ENCODE results near the gene UBE2L6. TPM values are rescaled to one million over a fixed set of nuclear protein-coding genes. Genes with fewer than 3 reads are reported as not detected.

The UBE2L6 gene
- polyA plus RNA-seq, 2 of the 4 experiments (the other 2 are of a cell fraction) = 14.8 to 18.2 TPM

GRCh38 chr11:57530215-57530595 is 37.3 kb downstream of the UBE2L6 start:
- DNase-seq (ENCODE audit: low read depth in 1 of 2, low spot score in 1 of 2) (no peak), FAIRE-seq (no peak), ATAC-seq (peak; percentile 55 to 59)
- POLR2A ChIA-PET = interaction anchor here (0.7 kb wide), 1 partner anchor 117 kb away, joined by 3 read pairs; no protein-coding TSS in a partner anchor
- peak overlapping the region; percentile 68 for H3K4me3 ChIP-seq
- TF ChIP-seq HOXA7 (CRISPR knock-in tag; IDR thresholded peaks at IDR 0.05) (no peak), KDM5A (IDR thresholded peaks at IDR 0.05) (peak; percentile 56; the same call in 1 of the 2 replicates), ATOH8 (CRISPR knock-in tag; IDR thresholded peaks at IDR 0.05; ENCODE audit: low read depth) (no peak), RFX5 (IDR thresholded peaks at IDR 0.05) (no peak), HDAC2 (IDR thresholded peaks at IDR 0.05) (peak; percentile 81; the same call in 1 of the 2 replicates), SREBF2 (IDR thresholded peaks at IDR 0.05) (no peak), ESRRA (IDR thresholded peaks at IDR 0.05; ENCODE audit: borderline replicate concordance, low read length) (peak; percentile 97), JUNB (IDR thresholded peaks at IDR 0.05) (no peak), KDM1A (IDR thresholded peaks at IDR 0.05; ENCODE audit: low read depth) (peak; percentile 98), CHD4 (IDR thresholded peaks at IDR 0.05; ENCODE audit: borderline replicate concordance) (peak; percentile 77), POLR2AphosphoS2 (conservative IDR thresholded peaks at IDR 0.05; ENCODE audit: low read length) (no peak), MYC (IDR thresholded peaks at IDR 0.05; ENCODE audit: borderline replicate concordance, low read length) (no peak), CBX8 (IDR thresholded peaks at IDR 0.05) (no peak), HOXB5 (CRISPR knock-in tag; IDR thresholded peaks at IDR 0.05) (no peak), SMC3 (IDR thresholded peaks at IDR 0.05) (no peak), PHF8 (IDR thresholded peaks at IDR 0.05; ENCODE audit: borderline replicate concordance, low read depth) (peak; percentile 74; the same call in 1 of the 2 replicates), ZSCAN20 (CRISPR knock-in tag; IDR thresholded peaks at IDR 0.05) (no peak)
- 2% methylated on average over 7 of the region's 17 CpGs for WGBS (ENCODE audit: missing lambda C conversion rate)
- CTCF ChIA-PET = interaction anchor here (1.1 to 11.3 kb wide), 6 partner anchors 14 to 192 kb away, joined by 3 to 299 read pairs (median 122); partner anchors contain the start of genes RTN4RL2 and SLC43A1
- peak overlapping the region; percentile 99 for H3K4me2 ChIP-seq
- H3K9me3 ChIP-seq = no peaks in the 10 kb centered on the region
- peaks cover 12% of the 10 kb centered on the region for H3K4me1 ChIP-seq
- peak overlapping the region; percentile 75 to 89 for H3K27ac ChIP-seq

DNA sequence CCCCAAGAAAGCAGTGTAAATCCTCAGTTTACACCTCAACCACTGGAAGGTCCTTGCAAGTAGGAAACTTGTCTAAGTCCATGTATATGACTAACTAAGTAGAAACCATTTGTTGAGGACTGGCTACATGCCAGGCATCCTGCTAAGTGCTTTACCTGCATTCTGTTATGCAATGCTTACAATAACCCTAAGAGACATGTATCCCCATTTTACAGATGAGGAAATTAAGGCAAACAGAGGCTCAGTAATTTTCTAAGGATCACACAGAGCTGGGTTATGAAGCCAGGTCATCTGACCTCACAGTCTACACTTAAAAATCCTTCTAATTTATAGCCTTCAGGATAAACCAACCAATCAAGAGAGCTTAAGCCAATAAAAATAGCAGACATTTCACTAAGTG is 38.5 kb downstream of the UBE2L6 start:
- FAIRE-seq (no peak), ATAC-seq (no peak), DNase-seq (ENCODE audit: low read depth in 1 of 2, low spot score in 1 of 2) (no peak)
- peak overlapping the region; percentile 99 for H3K4me2 ChIP-seq
- TF ChIP-seq KDM1A (IDR thresholded peaks at IDR 0.05; ENCODE audit: low read depth) = 0 out of 2 replicates have a peak, but pooled peaks have one; percentile 59
- TF ChIP-seq MYC (IDR thresholded peaks at IDR 0.05; ENCODE audit: borderline replicate concordance, low read length) = no peak
- H3K9me3 ChIP-seq = no peaks in the 10 kb centered on the region
- H3K4me1 ChIP-seq = peaks cover 12% of the 10 kb centered on the region
- H3K4me3 ChIP-seq = no peak overlapping the region
- ChIA-PET POLR2A (no interaction called here), CTCF (interaction anchor here (0.6 to 11.3 kb wide), 11 partner anchors 13 to 181 kb away, joined by 3 to 299 read pairs (median 32); partner anchors contain the start of genes RTN4RL2 and SLC43A1)
- no peak overlapping the region for H3K27ac ChIP-seq

DNA sequence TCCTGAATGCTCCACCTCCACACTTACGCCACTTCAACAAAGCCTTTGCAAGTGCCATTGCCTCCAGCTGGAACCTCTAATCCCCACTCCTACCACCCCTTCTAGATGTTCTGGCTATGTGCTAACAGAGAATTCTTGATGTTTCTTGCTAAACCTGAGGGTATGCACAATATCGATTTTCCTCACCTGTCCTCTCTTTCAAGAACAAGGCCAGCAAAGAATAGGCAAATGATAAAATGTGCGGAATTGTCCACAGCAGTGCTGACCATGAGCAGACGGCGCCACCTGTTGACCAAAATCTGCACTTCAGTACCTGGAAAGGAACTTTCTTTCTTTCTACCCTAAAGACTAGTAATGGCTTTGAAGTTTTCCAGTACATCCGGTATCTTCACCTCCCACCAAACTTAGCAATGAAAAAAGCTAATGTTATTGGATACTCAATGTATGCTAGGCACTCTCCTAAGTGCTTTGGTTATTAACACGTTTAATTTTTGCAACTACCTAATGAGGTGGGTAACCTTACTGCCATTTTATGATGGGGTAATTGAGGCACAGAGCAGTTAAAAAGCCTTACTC is 40.3 kb downstream of the UBE2L6 start:
- Histone ChIP-seq H3K4me1 (peaks cover 12% of the 10 kb centered on the region), H3K4me3 (no peak overlapping the region), H3K27ac (no peak overlapping the region), H3K4me2 (no peak overlapping the region), H3K9me3 (no peaks in the 10 kb centered on the region)
- ChIA-PET CTCF (interaction anchor here (0.7 to 11.3 kb wide), 55 partner anchors 9 to 994 kb away, joined by 3 to 299 read pairs (median 5); partner anchors contain the start of genes P2RX3, RTN4RL2, SLC43A1 and SMTNL1), POLR2A (interaction anchor here (1.3 to 1.5 kb wide), 2 partner anchors 34 to 171 kb away, joined by 3 to 5 read pairs; no protein-coding TSS in a partner anchor)
- FAIRE-seq (no peak), ATAC-seq (peak in 1 of 2 experiments; percentile 36; a peak in 3 of 6 replicates), DNase-seq (ENCODE audit: low read depth in 1 of 2, low spot score in 1 of 2) (peak; percentile 46 to 64)
- 22% methylated on average over 7 of the region's 7 CpGs for WGBS (ENCODE audit: missing lambda C conversion rate)
- TF ChIP-seq NPAS2 (CRISPR knock-in tag; IDR thresholded peaks at IDR 0.05; ENCODE audit: borderline replicate concordance) (no peak), HOXB5 (CRISPR knock-in tag; IDR thresholded peaks at IDR 0.05) (no peak), EHF (CRISPR knock-in tag; IDR thresholded peaks at IDR 0.05) (no peak), KDM5A (IDR thresholded peaks at IDR 0.05) (peak; percentile 50; the same call in 1 of the 2 replicates), BHLHE40 (IDR thresholded peaks at IDR 0.05; ENCODE audit: low read depth, low read length) (no peak), MAX (IDR thresholded peaks at IDR 0.05) (no peak), RNF2 (IDR thresholded peaks at IDR 0.05; ENCODE audit: borderline replicate concordance, low read depth) (no peak), HDAC2 (IDR thresholded peaks at IDR 0.05) (no peak), SMC3 (IDR thresholded peaks at IDR 0.05) (peak; percentile 81), ZSCAN20 (CRISPR knock-in tag; IDR thresholded peaks at IDR 0.05) (no peak), ESRRA (IDR thresholded peaks at IDR 0.05; ENCODE audit: borderline replicate concordance, low read length) (no peak), EP300 (IDR thresholded peaks at IDR 0.05) (no peak), HES2 (IDR thresholded peaks at IDR 0.05) (no peak), GATA3 (IDR thresholded peaks at IDR 0.05; ENCODE audit: borderline replicate concordance) (no peak), SREBF2 (IDR thresholded peaks at IDR 0.05) (no peak), RARB (CRISPR knock-in tag; IDR thresholded peaks at IDR 0.05) (no peak), USF2 (IDR thresholded peaks at IDR 0.05) (no peak), POLR2A (IDR thresholded peaks at IDR 0.05; ENCODE audit: low read length) (no peak), HOXB13 (CRISPR knock-in tag; IDR thresholded peaks at IDR 0.05; ENCODE audit: low read depth) (no peak), ZNF302 (CRISPR knock-in tag; IDR thresholded peaks at IDR 0.05) (no peak), TFCP2L1 (CRISPR knock-in tag; IDR thresholded peaks at IDR 0.05) (no peak), RAD21 (conservative IDR thresholded peaks at IDR 0.05 in 1 of 2, IDR thresholded peaks at IDR 0.05 in 1 of 2) (peak; percentile 90 to 92), RCOR1 (IDR thresholded peaks at IDR 0.05; ENCODE audit: low read depth, low read length) (no peak)

Measured in A549 (cell line).